Pancreas (tissue), 10 donors: ENCODE data around the gene KLC1. TPM values are rescaled to one million over a fixed set of nuclear protein-coding genes. Genes with fewer than 3 reads are reported as not detected.

Experiments
- ATAC-seq, 4 donors: fragments of 200-7000 bp; cut with Tn5 transposase; one replicate each; pipeline versions ENCODE4 v1.8.0 to v1.9.1; 2020; ENCODE audit warnings: mild to moderate bottlenecking in 4 of 4, moderate library complexity in 4 of 4
- DNase-seq, 6 donors: peaks; one replicate each; pipeline ENCODE4 v3.0.0-alpha.2; 2020
- FAIRE-seq: peaks from 2 replicates; lab custom pipeline; 2012; peaks lifted over from hg19 to GRCh38; lab: Jason Lieb, UNC
- H3K27ac ChIP-seq, 4 donors: fragments of 200-600 bp; sonication (generic); 1 replicate in 3 of 4; 2 replicates in 1 of 4; pipeline versions ENCODE4 v1.5.0 to v1.8.0; 2020
- H3K27me3 ChIP-seq, 4 donors: fragments of 200-600 bp; one replicate each; pipeline ENCODE4 v1.8.0; 2021
- H3K36me3 ChIP-seq, 3 donors: fragments of 200-600 bp; sonication (generic) in 1 of 3; one replicate each; pipeline versions ENCODE4 v1.5.0 to v1.8.0; 2020 to 2021
- H3K4me1 ChIP-seq, 3 donors: fragments of 200-600 bp; one replicate each; pipeline ENCODE4 v1.8.0; 2021
- H3K4me3 ChIP-seq, 4 donors: fragments of 200-600 bp; sonication (generic) in 2 of 4; one replicate each; pipeline versions ENCODE4 v1.5.0 to v1.8.0; 2020 to 2021
- H3K9me3 ChIP-seq, 4 donors: fragments of 200-600 bp; one replicate each; pipeline ENCODE4 v1.8.0; 2021
- WGBS, 2 donors: extraction: QIAGEN DNeasy Blood & Tissue Kit; methylation state at CpG; one replicate each; pipeline ENCODE4 v1.1.7; 2013; 5-methylcytosine and 5-hydroxymethylcytosine counted together
- intact Hi-C, 3 donors: fragments of 100-400 bp; cut with DNase I; formaldehyde crosslinking; loops; one replicate each; pipeline versions ENCODE4 v1.11.1 to v1.14.2; 2022
- polyA plus RNA-seq, 2 donors: library from polyadenylated mRNA; stranded (reverse); fragments of 200-250 nt; gene quantifications; one replicate each; pipeline ENCODE4 v1.2.3, GENCODE V29; 2013
- total RNA-seq, 6 donors: library from RNA; stranded (reverse); fragmentation: NEBNext Ultra II Directional in 4 of 6; extraction: Animal tissue kit (Norgen Biotek cat#: 25700) in 4 of 6; gene quantifications; one replicate each; pipeline versions ENCODE4 v1.2.1 to v1.2.4, GENCODE V29; 2021 to 2023
- TF ChIP-seq, protein P1 (sequence below), 4 donors: fragments of 200-600 bp; sonication (generic) in 3 of 4; IDR thresholded peaks; one replicate each; pipeline versions ENCODE4 v1.5.0 to v1.8.0; 2021; ENCODE audit warnings: antibody characterized with exemption in 4 of 4
- donor health status: healthy with polysubstance abuse.
- donor health status: DM: no; HTN: no; CAD: no; lungs with moderate emphysema.
- donor health status: DM: no; HTN: no; CAD: no.
- donor health status: control.
- donor health status: control.
- donor health status: Bipolar disorder and iron deficiency.
- donor health status: DM: yes; HTN: yes; CAD: no.
- donor health status: DM: no; HTN: no; CAD: no.
- donor health status: DM: no; HTN: no; CAD: no.
- donor health status: DM: yes; HTN: yes; CAD: no.

The KLC1 gene
- total and polyA plus RNA-seq, 8 donors, result 36.1 to 91.0 (median 51.6) TPM

DNA sequence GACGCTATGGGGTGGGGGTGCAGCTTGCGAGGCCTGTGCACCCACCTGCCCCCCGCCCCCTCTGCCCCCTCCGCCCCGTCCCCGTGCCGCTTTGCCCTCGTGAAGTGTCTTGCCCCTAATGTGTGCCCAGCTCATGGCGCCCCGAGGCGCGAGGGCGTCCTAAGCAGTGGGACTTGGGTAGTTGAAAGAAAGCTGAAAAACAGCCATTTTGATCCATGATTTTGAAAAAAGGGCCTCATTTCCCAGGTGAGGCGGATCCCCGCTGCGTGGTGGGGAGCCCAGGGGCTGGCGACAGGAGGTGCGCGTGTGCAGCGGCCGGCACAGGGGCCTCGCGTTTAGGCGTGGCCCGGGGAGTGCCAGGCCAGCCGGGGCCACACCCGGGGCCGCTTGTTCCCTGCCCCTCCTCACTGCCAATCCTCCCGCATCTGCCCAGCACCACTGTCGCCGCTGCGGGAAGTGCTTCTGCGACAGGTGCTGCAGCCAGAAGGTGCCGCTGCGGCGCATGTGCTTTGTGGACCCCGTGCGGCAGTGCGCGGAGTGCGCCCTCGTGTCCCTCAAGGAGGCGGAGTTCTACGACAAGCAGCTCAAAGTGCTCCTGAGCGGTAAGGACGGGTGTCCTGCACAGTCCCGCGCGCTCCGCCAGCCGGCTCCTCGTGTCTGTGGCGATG is 98.4 kb downstream of the KLC1 start:
- FAIRE-seq (no peak), DNase-seq (peak in 3 of 6 donors; percentile 25 to 81 (median 48)), ATAC-seq (peak in 2 of 4 donors; percentile 16 to 20)
- no peak overlapping the region for H3K4me3 ChIP-seq
- TF ChIP-seq, protein P1, sequence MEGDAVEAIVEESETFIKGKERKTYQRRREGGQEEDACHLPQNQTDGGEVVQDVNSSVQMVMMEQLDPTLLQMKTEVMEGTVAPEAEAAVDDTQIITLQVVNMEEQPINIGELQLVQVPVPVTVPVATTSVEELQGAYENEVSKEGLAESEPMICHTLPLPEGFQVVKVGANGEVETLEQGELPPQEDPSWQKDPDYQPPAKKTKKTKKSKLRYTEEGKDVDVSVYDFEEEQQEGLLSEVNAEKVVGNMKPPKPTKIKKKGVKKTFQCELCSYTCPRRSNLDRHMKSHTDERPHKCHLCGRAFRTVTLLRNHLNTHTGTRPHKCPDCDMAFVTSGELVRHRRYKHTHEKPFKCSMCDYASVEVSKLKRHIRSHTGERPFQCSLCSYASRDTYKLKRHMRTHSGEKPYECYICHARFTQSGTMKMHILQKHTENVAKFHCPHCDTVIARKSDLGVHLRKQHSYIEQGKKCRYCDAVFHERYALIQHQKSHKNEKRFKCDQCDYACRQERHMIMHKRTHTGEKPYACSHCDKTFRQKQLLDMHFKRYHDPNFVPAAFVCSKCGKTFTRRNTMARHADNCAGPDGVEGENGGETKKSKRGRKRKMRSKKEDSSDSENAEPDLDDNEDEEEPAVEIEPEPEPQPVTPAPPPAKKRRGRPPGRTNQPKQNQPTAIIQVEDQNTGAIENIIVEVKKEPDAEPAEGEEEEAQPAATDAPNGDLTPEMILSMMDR (IDR thresholded peaks at IDR 0.05), result no peak
- no peaks in the 10 kb centered on the region for H3K27me3 ChIP-seq
- no peaks in the 10 kb centered on the region for H3K9me3 ChIP-seq
- H3K27ac ChIP-seq, result no peak overlapping the region
- H3K36me3 ChIP-seq, result no peaks in the 10 kb centered on the region
- WGBS, 2 donors, result 73 to 75% methylated on average over 49 to 53 of the region's 53 CpGs
- intact Hi-C loops, result no loop called here
- H3K4me1 ChIP-seq, result peaks cover 27 to 46% (median 41%) of the 10 kb centered on the region in 3 donors

DNA sequence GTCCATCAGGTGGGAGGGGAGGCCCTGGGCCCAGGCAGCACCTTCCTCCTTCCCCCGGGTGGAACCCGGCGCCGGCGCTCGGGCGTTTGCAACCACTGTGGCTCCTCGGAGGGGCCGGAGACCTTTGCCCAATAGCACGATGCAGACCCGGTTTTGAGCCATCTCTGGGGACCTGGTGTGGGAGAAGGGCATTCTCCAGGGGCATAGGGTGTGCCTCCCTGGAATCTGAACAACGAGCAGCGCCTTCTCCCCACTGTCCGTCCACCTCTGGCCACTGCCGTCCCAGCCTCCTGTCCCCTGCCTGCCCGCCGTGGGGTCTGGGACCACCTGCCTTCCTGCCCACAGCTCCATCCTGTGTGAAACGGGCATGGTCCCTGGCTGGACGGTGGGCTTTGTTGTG is 99.1 kb downstream of the KLC1 start:
- FAIRE-seq (no peak), ATAC-seq (no peak), DNase-seq (peak in 1 of 6 donors; percentile 58)
- Histone ChIP-seq H3K9me3 (no peaks in the 10 kb centered on the region), H3K4me1 (peaks cover 27 to 46% (median 41%) of the 10 kb centered on the region in 3 donors), H3K27ac (no peak overlapping the region), H3K36me3 (peaks cover 0 to 4% (median 0%) of the 10 kb centered on the region in 3 donors), H3K4me3 (no peak overlapping the region), H3K27me3 (no peaks in the 10 kb centered on the region)
- intact Hi-C loops, result no loop called here
- WGBS, 2 donors, result 90 to 92% methylated on average over 19 of the region's 19 CpGs
- TF ChIP-seq, protein P1 (IDR thresholded peaks at IDR 0.05), result no peak

DNA sequence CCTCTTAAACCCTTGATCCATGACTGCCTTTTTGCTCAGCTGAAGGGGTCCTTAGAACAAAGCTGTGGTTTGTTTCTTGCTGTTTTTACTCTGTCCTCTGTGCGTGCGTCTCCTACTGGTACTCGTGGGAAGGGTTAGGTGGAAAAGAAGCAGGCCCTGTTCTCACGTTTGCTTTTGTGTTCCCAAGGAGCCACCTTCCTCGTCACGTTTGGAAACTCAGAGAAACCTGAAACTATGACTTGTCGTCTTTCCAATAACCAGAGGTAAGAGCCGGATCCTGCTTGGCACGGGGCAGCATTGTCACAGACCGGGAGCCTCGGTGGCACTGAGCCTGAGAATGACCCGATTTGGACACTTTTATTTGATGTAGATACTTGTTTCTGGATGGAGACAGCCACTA is 99.7 kb downstream of the KLC1 start:
- Histone ChIP-seq H3K4me3 (no peak overlapping the region), H3K4me1 (peaks cover 25 to 43% (median 41%) of the 10 kb centered on the region in 3 donors), H3K27ac (no peak overlapping the region), H3K36me3 (peaks cover 0 to 4% (median 0%) of the 10 kb centered on the region in 3 donors), H3K9me3 (no peaks in the 10 kb centered on the region), H3K27me3 (no peaks in the 10 kb centered on the region)
- 38 to 39% methylated on average over 12 of the region's 12 CpGs for WGBS, 2 donors
- TF ChIP-seq, protein P1 (IDR thresholded peaks at IDR 0.05), result no peak
- ATAC-seq (no peak), DNase-seq (no peak), FAIRE-seq (no peak)
- intact Hi-C loops, result no loop called here

DNA sequence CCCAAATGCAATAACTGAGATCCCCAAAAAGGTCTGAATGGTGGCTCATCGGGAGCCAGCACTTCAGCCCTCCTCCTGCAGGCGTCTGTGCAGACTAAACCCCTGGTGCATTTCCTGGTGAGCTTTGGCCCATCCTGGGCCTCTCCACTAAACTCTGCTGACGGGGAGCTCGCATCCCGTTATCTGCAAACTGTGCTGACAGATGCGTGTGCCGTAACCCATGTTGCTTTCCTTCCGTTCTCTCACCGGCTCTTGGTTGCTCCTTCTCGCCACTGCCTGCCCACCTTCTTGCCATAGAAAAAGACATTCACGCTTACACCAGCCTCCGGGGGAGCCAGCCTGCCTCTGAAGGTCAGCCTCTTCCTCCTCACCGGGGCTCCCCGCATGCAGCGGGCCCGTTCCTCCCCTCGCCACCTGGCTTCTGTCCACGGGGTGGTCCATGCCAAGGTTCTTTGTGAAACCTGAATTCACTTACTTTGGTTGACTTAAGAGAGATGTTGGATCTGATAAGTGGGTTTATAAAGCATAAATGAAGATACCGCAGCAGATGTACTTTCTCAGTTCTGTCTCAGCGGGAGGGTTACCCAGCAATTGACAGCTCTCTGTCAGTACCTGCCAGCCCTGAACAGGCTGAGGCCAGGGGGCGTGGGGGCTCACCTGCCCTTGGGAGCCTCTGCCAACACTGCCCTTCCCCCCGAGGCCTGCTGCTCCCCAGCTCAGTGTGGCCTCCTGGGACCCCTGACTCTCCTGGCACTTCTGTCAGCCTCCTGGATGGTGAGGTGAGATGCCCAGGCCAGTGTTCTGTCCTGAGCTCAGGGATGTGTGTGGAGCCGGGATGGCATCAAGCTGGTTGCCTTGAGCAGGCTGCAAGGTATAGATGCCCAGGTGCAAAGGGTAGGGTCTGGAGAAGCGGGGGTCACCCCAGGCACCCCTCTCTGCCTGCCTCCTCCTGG is 100.8 kb downstream of the KLC1 start:
- TF ChIP-seq, protein P1 (IDR thresholded peaks at IDR 0.05), result no peak
- FAIRE-seq (no peak), DNase-seq (peak in 2 of 6 donors; percentile 52 to 74), ATAC-seq (peak in 3 of 4 donors; percentile 1 to 8 (median 4))
- Histone ChIP-seq H3K36me3 (peaks cover 0 to 11% (median 0%) of the 10 kb centered on the region in 3 donors), H3K4me3 (no peak overlapping the region), H3K9me3 (no peaks in the 10 kb centered on the region), H3K27ac (peak overlapping the region in 2 of 4 donors; percentile 25 to 53), H3K27me3 (no peaks in the 10 kb centered on the region), H3K4me1 (peaks cover 16 to 32% (median 32%) of the 10 kb centered on the region in 3 donors)
- 59 to 61% methylated on average over 24 of the region's 24 CpGs for WGBS, 2 donors
- intact Hi-C loops, result loop anchor here in 1 of 3 donors (10.0 kb wide), 1 partner anchor 185 kb away; no protein-coding TSS in a partner anchor
